ENCODE data around the gene IPO4. TPM values are rescaled to one million over a fixed set of nuclear protein-coding genes. Genes with fewer than 3 reads are reported as not detected.

Gene IPO4
- total and polyA plus RNA-seq, 2 of the 13 experiments (the other 11 are each of a cell fraction or from before 2014, with no cell fraction given): 39.0 to 179 TPM

DNA sequence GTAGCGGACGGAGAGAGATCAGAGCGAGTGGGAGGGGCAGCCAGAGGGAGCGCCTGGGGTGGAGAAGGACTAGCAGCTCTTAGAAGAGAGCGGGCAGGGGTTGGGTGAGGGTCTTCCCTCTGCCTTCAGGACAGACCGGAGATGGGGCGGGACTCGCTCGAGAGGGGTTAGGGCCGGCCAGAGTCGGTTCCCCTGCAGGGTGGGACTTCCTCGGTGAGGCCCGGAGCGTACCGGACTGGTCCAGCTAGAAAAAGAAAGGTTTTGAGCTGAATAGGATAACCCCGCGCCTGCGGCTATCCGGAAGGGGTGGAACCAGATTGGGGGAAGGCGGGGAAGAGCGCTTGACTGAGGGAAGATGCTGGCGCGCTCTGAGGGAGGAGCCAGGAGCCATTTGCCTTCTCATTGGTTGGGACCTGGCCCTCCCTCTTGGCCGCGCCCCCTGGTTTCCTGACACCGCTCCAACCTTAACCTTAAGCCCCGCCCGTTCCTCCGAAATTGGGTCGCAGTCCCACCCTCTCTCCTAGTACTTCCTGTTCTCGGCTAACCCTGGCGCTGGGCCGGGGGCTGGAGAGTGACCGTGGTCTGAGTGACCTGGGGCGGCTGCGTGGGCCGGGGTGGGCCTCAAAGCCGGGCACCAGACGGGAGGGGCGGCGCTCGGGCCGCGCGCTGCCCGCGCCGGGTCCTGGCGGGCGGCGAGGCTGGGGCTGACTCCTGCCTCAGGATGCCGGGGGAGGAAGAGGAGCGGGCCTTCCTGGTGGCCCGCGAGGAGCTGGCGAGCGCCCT, 41.4 kb downstream of the IPO4 start, which contains the start of gene RNF31 (continued):
- TF ChIP-seq, protein P1, sequence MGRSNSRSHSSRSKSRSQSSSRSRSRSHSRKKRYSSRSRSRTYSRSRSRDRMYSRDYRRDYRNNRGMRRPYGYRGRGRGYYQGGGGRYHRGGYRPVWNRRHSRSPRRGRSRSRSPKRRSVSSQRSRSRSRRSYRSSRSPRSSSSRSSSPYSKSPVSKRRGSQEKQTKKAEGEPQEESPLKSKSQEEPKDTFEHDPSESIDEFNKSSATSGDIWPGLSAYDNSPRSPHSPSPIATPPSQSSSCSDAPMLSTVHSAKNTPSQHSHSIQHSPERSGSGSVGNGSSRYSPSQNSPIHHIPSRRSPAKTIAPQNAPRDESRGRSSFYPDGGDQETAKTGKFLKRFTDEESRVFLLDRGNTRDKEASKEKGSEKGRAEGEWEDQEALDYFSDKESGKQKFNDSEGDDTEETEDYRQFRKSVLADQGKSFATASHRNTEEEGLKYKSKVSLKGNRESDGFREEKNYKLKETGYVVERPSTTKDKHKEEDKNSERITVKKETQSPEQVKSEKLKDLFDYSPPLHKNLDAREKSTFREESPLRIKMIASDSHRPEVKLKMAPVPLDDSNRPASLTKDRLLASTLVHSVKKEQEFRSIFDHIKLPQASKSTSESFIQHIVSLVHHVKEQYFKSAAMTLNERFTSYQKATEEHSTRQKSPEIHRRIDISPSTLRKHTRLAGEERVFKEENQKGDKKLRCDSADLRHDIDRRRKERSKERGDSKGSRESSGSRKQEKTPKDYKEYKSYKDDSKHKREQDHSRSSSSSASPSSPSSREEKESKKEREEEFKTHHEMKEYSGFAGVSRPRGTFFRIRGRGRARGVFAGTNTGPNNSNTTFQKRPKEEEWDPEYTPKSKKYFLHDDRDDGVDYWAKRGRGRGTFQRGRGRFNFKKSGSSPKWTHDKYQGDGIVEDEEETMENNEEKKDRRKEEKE (IDR thresholded peaks at IDR 0.05): no peak
- TF ChIP-seq ZC3H13 (CRISPR knock-in tag; IDR thresholded peaks at IDR 0.05): no peak
- peak; percentile 62 for TF ChIP-seq TBX2 (CRISPR knock-in tag; IDR thresholded peaks at IDR 0.05; ENCODE audit: borderline replicate concordance)
- TF ChIP-seq ARHGAP35 (CRISPR knock-in tag; IDR thresholded peaks at IDR 0.05; ENCODE audit: borderline replicate concordance): peak; percentile 94
- no peak for TF ChIP-seq HES4 (CRISPR knock-in tag; IDR thresholded peaks at IDR 0.05; ENCODE audit: borderline replicate concordance)
- TF ChIP-seq, protein P2, sequence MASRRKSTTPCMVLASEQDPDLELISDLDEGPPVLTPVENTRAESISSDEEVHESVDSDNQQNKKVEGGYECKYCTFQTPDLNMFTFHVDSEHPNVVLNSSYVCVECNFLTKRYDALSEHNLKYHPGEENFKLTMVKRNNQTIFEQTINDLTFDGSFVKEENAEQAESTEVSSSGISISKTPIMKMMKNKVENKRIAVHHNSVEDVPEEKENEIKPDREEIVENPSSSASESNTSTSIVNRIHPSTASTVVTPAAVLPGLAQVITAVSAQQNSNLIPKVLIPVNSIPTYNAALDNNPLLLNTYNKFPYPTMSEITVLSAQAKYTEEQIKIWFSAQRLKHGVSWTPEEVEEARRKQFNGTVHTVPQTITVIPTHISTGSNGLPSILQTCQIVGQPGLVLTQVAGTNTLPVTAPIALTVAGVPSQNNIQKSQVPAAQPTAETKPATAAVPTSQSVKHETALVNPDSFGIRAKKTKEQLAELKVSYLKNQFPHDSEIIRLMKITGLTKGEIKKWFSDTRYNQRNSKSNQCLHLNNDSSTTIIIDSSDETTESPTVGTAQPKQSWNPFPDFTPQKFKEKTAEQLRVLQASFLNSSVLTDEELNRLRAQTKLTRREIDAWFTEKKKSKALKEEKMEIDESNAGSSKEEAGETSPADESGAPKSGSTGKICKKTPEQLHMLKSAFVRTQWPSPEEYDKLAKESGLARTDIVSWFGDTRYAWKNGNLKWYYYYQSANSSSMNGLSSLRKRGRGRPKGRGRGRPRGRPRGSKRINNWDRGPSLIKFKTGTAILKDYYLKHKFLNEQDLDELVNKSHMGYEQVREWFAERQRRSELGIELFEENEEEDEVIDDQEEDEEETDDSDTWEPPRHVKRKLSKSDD (CRISPR knock-in tag; IDR thresholded peaks at IDR 0.05; ENCODE audit: low read depth): peak; percentile 67; the same call in 1 of the 2 replicates
- TF ChIP-seq, protein P3, sequence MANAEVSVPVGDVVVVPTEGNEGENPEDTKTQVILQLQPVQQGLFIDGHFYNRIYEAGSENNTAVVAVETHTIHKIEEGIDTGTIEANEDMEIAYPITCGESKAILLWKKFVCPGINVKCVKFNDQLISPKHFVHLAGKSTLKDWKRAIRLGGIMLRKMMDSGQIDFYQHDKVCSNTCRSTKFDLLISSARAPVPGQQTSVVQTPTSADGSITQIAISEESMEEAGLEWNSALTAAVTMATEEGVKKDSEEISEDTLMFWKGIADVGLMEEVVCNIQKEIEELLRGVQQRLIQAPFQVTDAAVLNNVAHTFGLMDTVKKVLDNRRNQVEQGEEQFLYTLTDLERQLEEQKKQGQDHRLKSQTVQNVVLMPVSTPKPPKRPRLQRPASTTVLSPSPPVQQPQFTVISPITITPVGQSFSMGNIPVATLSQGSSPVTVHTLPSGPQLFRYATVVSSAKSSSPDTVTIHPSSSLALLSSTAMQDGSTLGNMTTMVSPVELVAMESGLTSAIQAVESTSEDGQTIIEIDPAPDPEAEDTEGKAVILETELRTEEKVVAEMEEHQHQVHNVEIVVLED (CRISPR knock-in tag; IDR thresholded peaks at IDR 0.05; ENCODE audit: borderline replicate concordance): no peak; the same call in 1 of the 2 replicates
- no peak for TF ChIP-seq SETDB1 (CRISPR knock-in tag; IDR thresholded peaks at IDR 0.05; ENCODE audit: borderline replicate concordance)
- TF ChIP-seq BRCA1 (CRISPR knock-in tag; IDR thresholded peaks at IDR 0.05): no peak
- 0 out of 2 replicates have a peak, but pooled peaks have one; percentile 2 for TF ChIP-seq ZSCAN25 (CRISPR knock-in tag; IDR thresholded peaks at IDR 0.05)
- peak; percentile 74; the same call in 1 of the 2 replicates for TF ChIP-seq ZNF788 (CRISPR knock-in tag; IDR thresholded peaks at IDR 0.05; ENCODE audit: borderline replicate concordance)
- TF ChIP-seq, protein P4, sequence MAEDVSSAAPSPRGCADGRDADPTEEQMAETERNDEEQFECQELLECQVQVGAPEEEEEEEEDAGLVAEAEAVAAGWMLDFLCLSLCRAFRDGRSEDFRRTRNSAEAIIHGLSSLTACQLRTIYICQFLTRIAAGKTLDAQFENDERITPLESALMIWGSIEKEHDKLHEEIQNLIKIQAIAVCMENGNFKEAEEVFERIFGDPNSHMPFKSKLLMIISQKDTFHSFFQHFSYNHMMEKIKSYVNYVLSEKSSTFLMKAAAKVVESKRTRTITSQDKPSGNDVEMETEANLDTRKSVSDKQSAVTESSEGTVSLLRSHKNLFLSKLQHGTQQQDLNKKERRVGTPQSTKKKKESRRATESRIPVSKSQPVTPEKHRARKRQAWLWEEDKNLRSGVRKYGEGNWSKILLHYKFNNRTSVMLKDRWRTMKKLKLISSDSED (CRISPR knock-in tag; IDR thresholded peaks at IDR 0.05): peak; percentile 86; the same call in 1 of the 2 replicates
- TF ChIP-seq MAFF (IDR thresholded peaks at IDR 0.05; ENCODE audit: low read depth, low read length): no peak

Data from HepG2 (cell line).